IPS-18a (cell line): ENCODE measurements around the gene GNG4.

Experiments used
- H3K27ac ChIP-seq: one replicate; pipeline ENCODE4 v1.5.1; 2013; ENCODE audit warnings: low read length
- H3K27me3 ChIP-seq: one replicate; pipeline ENCODE4 v1.6.1; 2013; ENCODE audit warnings: mild to moderate bottlenecking, low read length; ENCODE audit not compliant: control insufficient read depth, insufficient read depth
- H3K36me3 ChIP-seq: one replicate; pipeline ENCODE4 v1.6.1; 2013; ENCODE audit warnings: low read depth, low read length; ENCODE audit not compliant: control insufficient read depth
- H3K4me1 ChIP-seq: one replicate; pipeline ENCODE4 v1.6.1; 2013; ENCODE audit warnings: low read depth, low read length; ENCODE audit not compliant: control insufficient read depth
- H3K4me3 ChIP-seq: one replicate; pipeline ENCODE4 v1.5.1; 2013; ENCODE audit warnings: low read length
- H3K9ac ChIP-seq: one replicate; pipeline ENCODE4 v1.6.1; 2013; ENCODE audit warnings: mild to moderate bottlenecking, low read length, moderate library complexity
- H3K9me3 ChIP-seq: one replicate; pipeline ENCODE4 v1.6.1; 2013; ENCODE audit warnings: low read depth, low read length; ENCODE audit not compliant: control insufficient read depth

The GNG4 gene

GRCh38 chr1:235617808-235618207 lies 31.8 kb downstream of the GNG4 start:
- Histone ChIP-seq H3K4me1 (no peaks in the 10 kb centered on the region), H3K9ac (no peak overlapping the region), H3K9me3 (no peaks in the 10 kb centered on the region), H3K27me3 (no peaks in the 10 kb centered on the region), H3K4me3 (no peak overlapping the region), H3K36me3 (no peaks in the 10 kb centered on the region), H3K27ac (no peak overlapping the region)

GRCh38 chr1:235617140-235617539 lies 32.4 kb downstream of the GNG4 start:
- Histone ChIP-seq H3K9me3 (no peaks in the 10 kb centered on the region), H3K27ac (no peak overlapping the region), H3K9ac (no peak overlapping the region)

GRCh38 chr1:235614442-235614954 lies 35.1 kb downstream of the GNG4 start:
- Histone ChIP-seq H3K9me3 (no peaks in the 10 kb centered on the region), H3K4me1 (no peaks in the 10 kb centered on the region), H3K27ac (no peak overlapping the region), H3K27me3 (no peaks in the 10 kb centered on the region), H3K9ac (no peak overlapping the region), H3K36me3 (no peaks in the 10 kb centered on the region), H3K4me3 (no peak overlapping the region)

More at GRCh38 chr1:235617140-235617539, 32.4 kb downstream of the GNG4 start:
- no peaks in the 10 kb centered on the region for H3K27me3 ChIP-seq
- no peak overlapping the region for H3K4me3 ChIP-seq
- no peaks in the 10 kb centered on the region for H3K36me3 ChIP-seq
- H3K4me1 ChIP-seq = no peaks in the 10 kb centered on the region

- Histone ChIP-seq H3K9ac (no peak overlapping the region), H3K4me3 (no peak overlapping the region), H3K27me3 (no peaks in the 10 kb centered on the region), H3K36me3 (no peaks in the 10 kb centered on the region), H3K4me1 (no peaks in the 10 kb centered on the region), H3K27ac (no peak overlapping the region), H3K9me3 (no peaks in the 10 kb centered on the region)
These were observed 36.0 kb downstream of the GNG4 start for GRCh38 chr1:235613602-235614001.

GRCh38 chr1:235612761-235613160 lies 36.8 kb downstream of the GNG4 start:
- Histone ChIP-seq H3K27me3 (no peaks in the 10 kb centered on the region), H3K9me3 (no peaks in the 10 kb centered on the region), H3K36me3 (no peaks in the 10 kb centered on the region), H3K4me1 (no peaks in the 10 kb centered on the region), H3K4me3 (no peak overlapping the region), H3K27ac (no peak overlapping the region), H3K9ac (no peak overlapping the region)

GRCh38 chr1:235610157-235610556 lies 39.4 kb downstream of the GNG4 start:
- Histone ChIP-seq H3K36me3 (no peaks in the 10 kb centered on the region), H3K27me3 (no peaks in the 10 kb centered on the region), H3K9ac (no peak overlapping the region), H3K9me3 (no peaks in the 10 kb centered on the region), H3K4me1 (no peaks in the 10 kb centered on the region), H3K4me3 (no peak overlapping the region), H3K27ac (no peak overlapping the region)

- Histone ChIP-seq H3K9me3 (no peaks in the 10 kb centered on the region), H3K4me3 (no peak overlapping the region), H3K9ac (no peak overlapping the region), H3K27ac (no peak overlapping the region), H3K36me3 (no peaks in the 10 kb centered on the region), H3K27me3 (no peaks in the 10 kb centered on the region), H3K4me1 (no peaks in the 10 kb centered on the region)
These were observed 41.3 kb downstream of the GNG4 start for GRCh38 chr1:235608278-235608677.

GRCh38 chr1:235607284-235607683 lies 42.3 kb downstream of the GNG4 start:
- no peaks in the 10 kb centered on the region for H3K36me3 ChIP-seq
- H3K4me3 ChIP-seq = no peak overlapping the region
- no peak overlapping the region for H3K27ac ChIP-seq
- H3K4me1 ChIP-seq = no peaks in the 10 kb centered on the region
- no peak overlapping the region for H3K9ac ChIP-seq
- no peaks in the 10 kb centered on the region for H3K27me3 ChIP-seq
- no peaks in the 10 kb centered on the region for H3K9me3 ChIP-seq

GRCh38 chr1:235601104-235601503 lies 48.5 kb downstream of the GNG4 start:
- H3K9ac ChIP-seq = no peak overlapping the region
- no peaks in the 10 kb centered on the region for H3K9me3 ChIP-seq
- no peaks in the 10 kb centered on the region for H3K27me3 ChIP-seq
- no peak overlapping the region for H3K4me3 ChIP-seq
- no peak overlapping the region for H3K27ac ChIP-seq
- no peaks in the 10 kb centered on the region for H3K36me3 ChIP-seq
- H3K4me1 ChIP-seq = no peaks in the 10 kb centered on the region

- H3K4me3 ChIP-seq = no peak overlapping the region
- H3K27me3 ChIP-seq = no peaks in the 10 kb centered on the region
- H3K9ac ChIP-seq = no peak overlapping the region
- no peaks in the 10 kb centered on the region for H3K36me3 ChIP-seq
- H3K4me1 ChIP-seq = no peaks in the 10 kb centered on the region
- H3K9me3 ChIP-seq = no peaks in the 10 kb centered on the region
- H3K27ac ChIP-seq = no peak overlapping the region
These were observed 50.0 kb downstream of the GNG4 start for GRCh38 chr1:235599536-235599935.

GRCh38 chr1:235597867-235598553 lies 51.6 kb downstream of the GNG4 start:
- Histone ChIP-seq H3K4me1 (no peaks in the 10 kb centered on the region), H3K4me3 (no peak overlapping the region), H3K9me3 (no peaks in the 10 kb centered on the region), H3K9ac (no peak overlapping the region), H3K27ac (no peak overlapping the region), H3K36me3 (no peaks in the 10 kb centered on the region), H3K27me3 (no peaks in the 10 kb centered on the region)

GRCh38 chr1:235595079-235595478 lies 54.5 kb downstream of the GNG4 start:
- Histone ChIP-seq H3K27ac (no peak overlapping the region), H3K9me3 (no peaks in the 10 kb centered on the region), H3K27me3 (no peaks in the 10 kb centered on the region), H3K9ac (no peak overlapping the region), H3K36me3 (no peaks in the 10 kb centered on the region), H3K4me3 (no peak overlapping the region), H3K4me1 (no peaks in the 10 kb centered on the region)
